Endodermal cell (in vitro differentiated cells): ENCODE measurements around the gene CDK1. TPM values are rescaled to one million over a fixed set of nuclear protein-coding genes. Genes with fewer than 3 reads are reported as not detected.

Source experiments
- DNase-seq: peaks from one replicate; pipeline ENCODE4 v3.0.0-alpha.2; 2017
- H3K27ac ChIP-seq: 2 replicates; pipeline ENCODE4 v1.5.1; 2013; ENCODE audit warnings: mild to moderate bottlenecking, low read depth, low read length, moderate library complexity
- H3K27me3 ChIP-seq: 2 replicates; pipeline ENCODE4 v1.6.1; 2013; ENCODE audit warnings: mild to moderate bottlenecking, low read length, moderate library complexity; ENCODE audit not compliant: insufficient read depth, control insufficient read depth, poor library complexity, severe bottlenecking
- H3K36me3 ChIP-seq: 2 replicates; pipeline ENCODE4 v1.7.0; 2013; ENCODE audit warnings: mild to moderate bottlenecking, low read length, moderate library complexity; ENCODE audit not compliant: control insufficient read depth, insufficient read depth
- H3K4me1 ChIP-seq: one replicate; pipeline ENCODE4 v1.7.0; 2013; ENCODE audit warnings: low read length; ENCODE audit not compliant: control insufficient read depth, insufficient read depth
- H3K4me3 ChIP-seq: 2 replicates; pipeline ENCODE4 v1.5.1; 2013; ENCODE audit warnings: mild to moderate bottlenecking, low read length, moderate library complexity
- H3K9ac ChIP-seq: 2 replicates; pipeline ENCODE4 v1.6.1; 2013; ENCODE audit warnings: mild to moderate bottlenecking, low read length, moderate library complexity; ENCODE audit not compliant: poor library complexity, severe bottlenecking; ENCODE audit errors: extremely low read depth
- H3K9me3 ChIP-seq: 2 replicates; pipeline ENCODE4 v1.6.1; 2013; ENCODE audit warnings: mild to moderate bottlenecking, low read length, moderate library complexity; ENCODE audit not compliant: control insufficient read depth
- H3K27ac Mint-ChIP-seq: 2 replicates; pipeline ENCODE4 v1.8.0; 2020; ENCODE audit warnings: mixed read lengths
- H3K27me3 Mint-ChIP-seq: 2 replicates; pipeline ENCODE4 v1.8.0; 2021; ENCODE audit warnings: mild to moderate bottlenecking, mixed read lengths; ENCODE audit not compliant: insufficient read depth
- H3K36me3 Mint-ChIP-seq: 2 replicates; pipeline ENCODE4 v1.8.0; 2020; ENCODE audit warnings: low read depth, mixed read lengths
- H3K4me1 Mint-ChIP-seq: 2 replicates; pipeline ENCODE4 v1.8.0; 2020; ENCODE audit warnings: mixed read lengths
- H3K4me3 Mint-ChIP-seq: 2 replicates; pipeline ENCODE4 v1.8.0; 2020; ENCODE audit warnings: mild to moderate bottlenecking, moderate library complexity, mixed read lengths
- H3K9me3 Mint-ChIP-seq: 2 replicates; pipeline ENCODE4 v1.8.0; 2020; ENCODE audit warnings: mild to moderate bottlenecking, mixed read lengths
- CTCF ChIP-seq: fragments of 200-600 bp; sonication (generic); conservative IDR thresholded peaks from 2 replicates; pipeline ENCODE4 v1.5.0; 2021; ENCODE audit warnings: antibody characterized with exemption, mild to moderate bottlenecking
- WGBS, 2 experiments: methylation state at CpG; one replicate each; pipeline versions ENCODE4 v1.1.5 to v1.1.7; 2013; ENCODE audit warnings: missing lambda C conversion rate in 2 of 2, mixed read lengths in 1 of 2; ENCODE audit not compliant: insufficient coverage in 1 of 2, insufficient read length in 1 of 2; 5-methylcytosine and 5-hydroxymethylcytosine counted together
- total RNA-seq, 2 donors: library from RNA; stranded (reverse); fragmentation: NEBNext Ultra II Directional in 1 of 2; extraction: Animal tissue kit (Norgen Biotek cat#: 25700) in 1 of 2; gene quantifications; 2 replicates in 1 of 2; 3 replicates in 1 of 2; pipeline ENCODE4 v1.2.1, GENCODE V29; 2021

The CDK1 gene
- total RNA-seq, 2 donors from 2014 or later: 78.3 to 145 TPM

DNA sequence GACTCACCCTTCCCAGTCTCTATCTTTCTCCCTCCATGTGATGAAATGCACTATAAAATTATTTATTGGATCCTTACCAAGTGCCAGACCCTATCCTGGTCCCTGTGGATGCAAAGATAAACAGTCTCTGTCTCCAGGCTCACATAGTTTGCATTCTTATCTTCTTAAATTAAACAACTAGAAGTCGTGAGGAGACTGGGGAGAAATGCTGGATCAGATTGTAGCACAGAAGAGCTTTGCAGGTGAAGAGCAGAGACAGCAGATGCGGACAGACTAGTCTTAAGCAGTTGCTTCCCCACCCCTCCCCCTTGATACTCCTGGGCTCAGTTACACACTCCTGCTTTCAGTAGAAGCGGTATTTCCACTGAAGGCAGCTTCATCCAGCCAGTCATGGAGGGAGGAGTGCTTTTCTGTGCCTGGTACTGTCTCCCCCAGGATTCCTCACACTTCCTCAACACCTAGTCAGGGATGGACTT, 20.8 kb upstream of the CDK1 start:
- H3K4me3 Mint-ChIP-seq: peak overlapping the region; percentile 44
- WGBS, 2 experiments: 21 to 60% methylated on average over 1 to 3 of the region's 3 CpGs
- Histone ChIP-seq H3K4me1 (no peaks in the 10 kb centered on the region), H3K27me3 (no peaks in the 10 kb centered on the region), H3K4me3 (peak overlapping the region; percentile 15), H3K9me3 (no peaks in the 10 kb centered on the region), H3K27ac (no peak overlapping the region), H3K9ac (no peak overlapping the region), H3K36me3 (no peaks in the 10 kb centered on the region)
- peaks cover 27% of the 10 kb centered on the region for H3K4me1 Mint-ChIP-seq
- no peaks in the 10 kb centered on the region for H3K9me3 Mint-ChIP-seq
- H3K27me3 Mint-ChIP-seq: no peaks in the 10 kb centered on the region
- no peak for TF ChIP-seq CTCF
- H3K36me3 Mint-ChIP-seq: no peaks in the 10 kb centered on the region
- DNase-seq: peak; percentile 71
- peak overlapping the region; percentile 60 for H3K27ac Mint-ChIP-seq

DNA sequence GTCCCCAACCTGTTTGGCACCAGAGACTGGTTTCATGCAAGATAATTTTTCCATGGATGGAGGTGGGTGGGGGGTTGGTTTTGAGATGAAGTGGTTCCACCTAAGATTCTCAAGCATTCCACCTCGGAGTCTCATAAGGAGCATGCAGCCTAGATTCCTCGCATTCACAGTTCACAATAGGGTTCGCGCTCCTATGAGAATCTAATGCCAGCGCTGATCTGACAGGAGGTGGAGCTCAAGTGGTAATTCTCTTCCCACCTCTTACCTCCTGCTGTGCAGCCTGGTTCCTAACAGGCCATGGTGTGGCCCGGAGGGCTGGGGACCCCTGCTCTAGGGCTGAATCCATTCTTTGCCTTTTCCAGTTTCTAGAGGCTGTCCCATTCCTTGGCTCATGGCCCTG, 19.1 kb upstream of the CDK1 start:
- Histone ChIP-seq H3K9me3 (no peaks in the 10 kb centered on the region), H3K27me3 (no peaks in the 10 kb centered on the region), H3K4me3 (no peak overlapping the region), H3K9ac (no peak overlapping the region), H3K4me1 (peaks cover 4% of the 10 kb centered on the region), H3K27ac (no peak overlapping the region), H3K36me3 (no peaks in the 10 kb centered on the region)
- Mint-ChIP-seq H3K27me3 (no peaks in the 10 kb centered on the region), H3K27ac (no peak overlapping the region), H3K9me3 (no peaks in the 10 kb centered on the region), H3K36me3 (no peaks in the 10 kb centered on the region), H3K4me3 (peak overlapping the region; percentile 44), H3K4me1 (peaks cover 38% of the 10 kb centered on the region)
- DNase-seq: peak; percentile 70
- 83 to 87% methylated on average over 1 to 6 of the region's 6 CpGs for WGBS, 2 experiments
- TF ChIP-seq CTCF: no peak

GRCh38 chr10:60760711-60761210, 17.5 kb upstream of the CDK1 start:
- H3K36me3 Mint-ChIP-seq: no peaks in the 10 kb centered on the region
- TF ChIP-seq CTCF: no peak
- H3K4me3 ChIP-seq: no peak overlapping the region
- H3K36me3 ChIP-seq: no peaks in the 10 kb centered on the region
- no peaks in the 10 kb centered on the region for H3K9me3 ChIP-seq
- H3K27ac ChIP-seq: no peak overlapping the region
- H3K27me3 Mint-ChIP-seq: no peaks in the 10 kb centered on the region
- no peak for DNase-seq
- peaks cover 4% of the 10 kb centered on the region for H3K4me1 ChIP-seq
- H3K9ac ChIP-seq: no peak overlapping the region
- no peak overlapping the region for H3K27ac Mint-ChIP-seq
- no peaks in the 10 kb centered on the region for H3K9me3 Mint-ChIP-seq
- H3K4me3 Mint-ChIP-seq: no peak overlapping the region
- no peaks in the 10 kb centered on the region for H3K27me3 ChIP-seq
- peaks cover 38% of the 10 kb centered on the region for H3K4me1 Mint-ChIP-seq
